GM19397 (cell line): ENCODE measurements around the gene CLCNKA.
"Not testable (repeated sequence)": the region's sequence is repeated elsewhere in the genome, so short reads cannot be mapped to it uniquely, and the experiment has no call there.

Experiments used
- ATAC-seq: cut with Tn5 transposase; IDR thresholded peaks from one replicate; pipeline ENCODE4 v1.9.1; 2021; ENCODE audit warnings: mild to moderate bottlenecking, moderate library complexity; ENCODE audit not compliant: unreplicated experiment

CLCNKA gene

GRCh38 chr1:16017076-16017460 lies 4.8 kb upstream of the CLCNKA start:
- no peak for ATAC-seq

- no peak for ATAC-seq
Observed at GRCh38 chr1:16017461-16018303, 4.2 kb upstream of the CLCNKA start, which contains the start of gene HSPB7. HSPB7 (minus strand) TSS chr1:16018043; CDS start chr1:16017963, 80 bp downstream.

- no peak for ATAC-seq
Observed at GRCh38 chr1:16018308-16018707, 3.5 kb upstream of the CLCNKA start.

GRCh38 chr1:16018749-16019643 lies 2.8 kb upstream of the CLCNKA start:
- no peak for ATAC-seq

GRCh38 chr1:16019644-16020277 lies 2.1 kb upstream of the CLCNKA start:
- no peak for ATAC-seq

- ATAC-seq: no peak
Observed at GRCh38 chr1:16020325-16020724, 1.5 kb upstream of the CLCNKA start.

- ATAC-seq: not testable (repeated sequence)
Observed at GRCh38 chr1:16020878-16021277, 958 bp upstream of the CLCNKA start.

GRCh38 chr1:16022393-16022792 lies 557 bp downstream of the CLCNKA start:
- ATAC-seq: no peak

- no peak for ATAC-seq
Observed at GRCh38 chr1:16023050-16023653, 1.3 kb downstream of the CLCNKA start.

GRCh38 chr1:16026302-16026701 lies 4.5 kb downstream of the CLCNKA start:
- ATAC-seq: not testable (repeated sequence)

- ATAC-seq: no peak
Observed at GRCh38 chr1:16026723-16027484, 5.1 kb downstream of the CLCNKA start.

GRCh38 chr1:16028237-16029002 lies 6.6 kb downstream of the CLCNKA start:
- no peak for ATAC-seq

- ATAC-seq: not testable (repeated sequence)
Observed at GRCh38 chr1:16029003-16029268, 7.1 kb downstream of the CLCNKA start.

GRCh38 chr1:16029288-16029687 lies 7.5 kb downstream of the CLCNKA start:
- ATAC-seq: no peak

- no peak for ATAC-seq
Observed at GRCh38 chr1:16031551-16031950, 9.7 kb downstream of the CLCNKA start.

GRCh38 chr1:16032388-16033102 lies 10.7 kb downstream of the CLCNKA start:
- no peak for ATAC-seq

GRCh38 chr1:16033103-16033632 lies 11.3 kb downstream of the CLCNKA start:
- not testable (repeated sequence) for ATAC-seq

GRCh38 chr1:16036461-16036860 lies 14.6 kb downstream of the CLCNKA start:
- ATAC-seq: not testable (repeated sequence)

GRCh38 chr1:16038620-16038912 lies 16.7 kb downstream of the CLCNKA start:
- ATAC-seq: no peak
